SK-N-MC (cell line): ENCODE results near the gene SOBP.

Experiments used
- DNase-seq: peaks from one replicate; pipeline ENCODE4 v3.0.0-alpha.2; 2011; ENCODE audit warnings: low read depth, low spot score
- H3K27ac ChIP-seq: fragments of 200-600 bp; sonication (generic); 2 replicates; pipeline ENCODE4 v1.5.1; 2016; ENCODE audit warnings: mixed run types
- H3K36me3 ChIP-seq: fragments of 200-600 bp; sonication (generic); 2 replicates; pipeline ENCODE4 v1.6.1; 2017; ENCODE audit warnings: antibody characterized with exemption, low read length, mixed read lengths; ENCODE audit not compliant: insufficient read depth
- H3K4me3 ChIP-seq: fragments of 200-600 bp; sonication (generic); 2 replicates; pipeline ENCODE4 v1.5.1; 2016
- H3K9ac ChIP-seq: fragments of 200-600 bp; sonication (generic); 2 replicates; pipeline ENCODE4 v1.8.0; 2017; ENCODE audit warnings: mixed run types, mixed read lengths; ENCODE audit not compliant: insufficient read length
- H3K9me3 ChIP-seq: fragments of 200-600 bp; sonication (generic); 2 replicates; pipeline ENCODE4 v1.6.1; 2017; ENCODE audit warnings: low read depth, mild to moderate bottlenecking, antibody characterized with exemption, low read length, moderate library complexity, mixed read lengths
- EZH2 ChIP-seq: fragments of 200-600 bp; sonication (generic); IDR thresholded peaks from one replicate; pipeline ENCODE4 v1.6.1; 2017; ENCODE audit warnings: antibody characterized with exemption
- FOXP2 ChIP-seq: optimal IDR thresholded peaks from 2 replicates; pipeline ENCODE3; 2011; ENCODE audit warnings: mild to moderate bottlenecking, moderate library complexity; ENCODE audit not compliant: insufficient read depth; ENCODE audit errors: extremely low read length, control extremely low read depth
- POLR2AphosphoS5 ChIP-seq: IDR thresholded peaks from 2 replicates; pipeline ENCODE4 v1.6.1; 2012; ENCODE audit warnings: mild to moderate bottlenecking, low read depth, low read length, borderline replicate concordance

SOBP gene

DNA sequence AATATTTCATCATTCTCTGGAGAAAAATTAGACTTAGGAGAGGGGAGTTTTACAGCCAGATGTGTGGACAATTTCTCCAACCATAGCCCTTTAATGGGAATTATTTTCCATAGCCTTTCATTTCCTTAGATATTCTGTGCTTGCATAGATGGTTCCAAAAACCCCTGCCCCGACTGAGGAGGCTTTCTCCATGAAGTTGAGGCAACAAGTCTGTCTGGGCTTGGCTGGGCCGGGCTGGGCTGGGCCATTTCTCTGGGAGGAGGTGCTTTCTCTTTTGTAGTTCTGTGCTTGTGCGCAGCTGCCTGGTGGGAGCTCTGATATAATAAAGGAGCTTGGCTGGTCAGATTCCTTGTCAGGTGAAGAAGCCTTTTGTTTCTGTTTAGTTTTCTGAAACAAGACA is 71.4 kb downstream of the SOBP start:
- H3K4me3 ChIP-seq, result no peak overlapping the region
- no peak for DNase-seq
- H3K36me3 ChIP-seq, result no peaks in the 10 kb centered on the region
- no peak overlapping the region for H3K9ac ChIP-seq
- no peak overlapping the region for H3K27ac ChIP-seq
- H3K9me3 ChIP-seq, result no peaks in the 10 kb centered on the region
- TF ChIP-seq EZH2, result no peak
- no peak for TF ChIP-seq POLR2AphosphoS5
- no peak for TF ChIP-seq FOXP2

DNA sequence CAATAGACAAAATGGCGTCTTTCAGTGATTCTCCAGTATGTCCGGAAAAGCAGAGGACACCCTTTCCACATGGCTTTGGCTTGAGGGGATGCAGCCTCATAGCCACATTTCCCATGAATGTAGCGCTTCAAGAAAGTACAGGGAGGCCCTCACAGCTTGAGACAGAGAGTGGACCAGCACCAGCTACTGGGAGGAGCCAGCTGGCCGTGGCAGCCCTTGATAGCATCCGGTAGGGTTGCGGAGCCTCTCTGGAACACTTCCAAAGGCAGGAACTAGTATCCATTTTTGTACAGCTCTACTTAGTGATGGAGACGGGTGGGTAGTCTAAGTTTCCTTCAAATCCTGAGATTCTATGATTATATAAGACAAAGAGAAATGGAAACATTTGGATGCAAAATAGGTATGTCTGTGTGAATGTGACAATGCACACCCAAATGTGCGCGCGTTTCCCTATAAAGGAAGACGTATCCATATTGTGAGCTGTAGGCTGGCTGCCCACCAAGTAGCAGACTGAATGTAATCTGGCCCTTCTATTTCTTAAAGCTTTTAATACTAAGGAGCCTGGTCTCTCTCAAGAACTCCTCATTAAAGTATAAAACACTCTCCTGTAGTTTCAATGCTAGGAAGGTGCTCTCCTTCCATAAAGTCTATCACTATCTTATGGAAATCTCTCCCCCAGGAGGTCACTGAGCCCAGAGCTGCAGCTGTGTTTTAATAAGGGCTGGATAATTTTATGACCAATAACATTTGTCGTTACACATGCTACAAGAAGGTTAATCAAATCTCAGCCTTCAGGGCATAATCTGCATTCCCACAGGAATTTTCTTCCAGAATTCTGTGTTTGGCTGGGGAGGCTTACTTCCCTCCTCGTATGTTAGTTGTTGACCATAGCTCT is 74.0 kb downstream of the SOBP start:
- no peaks in the 10 kb centered on the region for H3K36me3 ChIP-seq
- no peak overlapping the region for H3K4me3 ChIP-seq
- H3K27ac ChIP-seq, result no peak overlapping the region
- no peak overlapping the region for H3K9ac ChIP-seq
- H3K9me3 ChIP-seq, result no peaks in the 10 kb centered on the region
- DNase-seq, result no peak
- TF ChIP-seq FOXP2 (no peak), POLR2AphosphoS5 (no peak), EZH2 (no peak)

DNA sequence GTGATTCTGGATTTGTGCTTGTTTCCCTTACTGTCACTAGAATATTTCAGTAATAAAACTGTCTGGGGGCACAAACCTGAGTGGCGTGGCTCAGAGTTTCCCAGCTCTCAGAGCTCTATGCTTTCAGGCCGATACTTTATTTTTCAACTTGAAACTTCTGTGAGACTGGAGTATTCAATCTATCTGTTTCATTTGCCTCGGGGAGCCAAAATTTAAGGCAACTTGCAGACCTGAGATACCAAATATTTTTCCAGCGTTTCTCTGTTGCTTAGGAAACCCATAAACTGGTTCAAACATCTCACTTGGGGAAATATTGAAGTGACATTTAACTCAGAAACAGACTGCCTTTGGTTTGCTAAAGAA is 74.7 kb downstream of the SOBP start:
- no peak overlapping the region for H3K4me3 ChIP-seq
- TF ChIP-seq EZH2 (no peak), FOXP2 (no peak), POLR2AphosphoS5 (no peak)
- no peaks in the 10 kb centered on the region for H3K9me3 ChIP-seq
- no peaks in the 10 kb centered on the region for H3K36me3 ChIP-seq
- no peak overlapping the region for H3K27ac ChIP-seq
- no peak for DNase-seq
- no peak overlapping the region for H3K9ac ChIP-seq

GRCh38 chr6:107565165-107565723 is 75.3 kb downstream of the SOBP start:
- no peak for DNase-seq
- Histone ChIP-seq H3K9me3 (no peaks in the 10 kb centered on the region), H3K4me3 (no peak overlapping the region), H3K27ac (no peak overlapping the region), H3K36me3 (no peaks in the 10 kb centered on the region), H3K9ac (no peak overlapping the region)
- TF ChIP-seq FOXP2 (no peak), EZH2 (no peak), POLR2AphosphoS5 (no peak)

DNA sequence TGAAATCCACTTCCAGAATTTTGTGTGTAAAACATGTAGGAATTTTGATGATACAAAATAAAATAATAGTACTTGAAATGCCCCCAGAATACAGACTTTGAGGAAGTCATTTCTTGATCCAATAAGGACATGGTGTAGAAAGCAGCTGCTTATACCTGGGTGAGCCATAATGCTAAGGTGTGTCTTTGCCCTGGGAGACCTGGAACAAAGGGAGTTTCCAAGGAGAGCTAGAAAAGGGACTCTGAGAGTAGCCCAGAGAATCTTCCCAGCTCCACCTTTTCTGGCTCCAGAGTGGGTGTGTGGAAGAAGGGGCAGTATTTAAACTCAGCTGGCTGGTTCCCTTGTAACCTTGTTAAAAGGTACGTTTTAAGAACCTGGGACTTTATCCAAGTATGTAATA is 77.7 kb downstream of the SOBP start:
- H3K9me3 ChIP-seq, result no peaks in the 10 kb centered on the region
- DNase-seq, result no peak
- no peak for TF ChIP-seq FOXP2
- TF ChIP-seq POLR2AphosphoS5, result no peak
- TF ChIP-seq EZH2, result no peak
- no peak overlapping the region for H3K4me3 ChIP-seq
- H3K9ac ChIP-seq, result no peak overlapping the region
- H3K36me3 ChIP-seq, result no peaks in the 10 kb centered on the region
- H3K27ac ChIP-seq, result no peak overlapping the region

- Histone ChIP-seq H3K36me3 (no peaks in the 10 kb centered on the region), H3K9me3 (no peaks in the 10 kb centered on the region), H3K9ac (no peak overlapping the region), H3K27ac (no peak overlapping the region), H3K4me3 (no peak overlapping the region)
- no peak for TF ChIP-seq FOXP2
- TF ChIP-seq POLR2AphosphoS5, result no peak
- no peak for TF ChIP-seq EZH2
- DNase-seq, result no peak
Observed at GRCh38 chr6:107569473-107569872, 79.6 kb downstream of the SOBP start.

DNA sequence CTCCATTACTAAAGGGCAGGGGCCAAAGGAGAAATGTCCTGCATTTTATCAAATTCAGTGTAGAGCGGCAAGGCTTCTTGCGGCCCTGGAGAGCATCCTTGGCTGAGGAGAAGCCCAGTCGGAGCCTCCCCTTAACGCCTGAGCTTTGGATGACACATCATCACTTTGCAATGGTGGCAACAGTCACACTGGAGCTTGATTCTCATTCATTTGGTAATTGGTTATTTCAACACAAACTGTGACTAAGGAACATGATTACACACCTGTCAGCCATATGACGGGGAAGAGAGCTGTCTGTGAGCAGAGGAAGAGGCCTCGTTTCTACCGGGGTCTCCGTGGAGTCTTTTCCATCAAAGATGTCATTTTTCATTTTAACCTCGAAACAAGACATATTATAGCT is 81.4 kb downstream of the SOBP start:
- Histone ChIP-seq H3K9ac (no peak overlapping the region), H3K9me3 (no peaks in the 10 kb centered on the region), H3K27ac (no peak overlapping the region), H3K36me3 (no peaks in the 10 kb centered on the region), H3K4me3 (no peak overlapping the region)
- no peak for DNase-seq
- no peak for TF ChIP-seq FOXP2
- no peak for TF ChIP-seq EZH2
- TF ChIP-seq POLR2AphosphoS5, result no peak

GRCh38 chr6:107572886-107573285 is 83.0 kb downstream of the SOBP start:
- Histone ChIP-seq H3K36me3 (no peaks in the 10 kb centered on the region), H3K9me3 (no peaks in the 10 kb centered on the region), H3K9ac (no peak overlapping the region), H3K4me3 (no peak overlapping the region), H3K27ac (no peak overlapping the region)
- TF ChIP-seq EZH2 (no peak), POLR2AphosphoS5 (no peak), FOXP2 (no peak)
- no peak for DNase-seq
